SH-SY5Y (cell line): Measurements from ENCODE around the gene MEI1.

Source experiments
- GATA2 ChIP-seq: IDR thresholded peaks from 2 replicates; pipeline ENCODE4 v1.6.1; 2011; ENCODE audit warnings: mild to moderate bottlenecking, low read depth, low read length
- GATA3 ChIP-seq: IDR thresholded peaks from 2 replicates; pipeline ENCODE4 v1.6.1; 2011; ENCODE audit warnings: low read depth, mild to moderate bottlenecking, low read length, moderate library complexity

GRCh38 chr22:41818596-41818995 lies 119.3 kb downstream of the MEI1 start:
- TF ChIP-seq GATA2: no peak
- no peak for TF ChIP-seq GATA3
